Mucosa of stomach (tissue), 1 donor: Measurements from ENCODE around the gene CUL7.
"Not testable (repeated sequence)": the region's sequence is repeated elsewhere in the genome, so short reads cannot be mapped to it uniquely, and the experiment has no call there.

Source experiments
- H3K27me3 ChIP-seq: one replicate; pipeline ENCODE4 v1.7.0; 2013; ENCODE audit warnings: mild to moderate bottlenecking, low read length; ENCODE audit not compliant: control insufficient read depth, insufficient read depth
- H3K36me3 ChIP-seq: one replicate; pipeline ENCODE4 v1.7.0; 2013; ENCODE audit warnings: low read length; ENCODE audit not compliant: control insufficient read depth, insufficient read depth
- H3K4me1 ChIP-seq: one replicate; pipeline ENCODE4 v1.7.0; 2013; ENCODE audit warnings: mild to moderate bottlenecking, low read length; ENCODE audit not compliant: control insufficient read depth, insufficient read depth
- H3K4me3 ChIP-seq: one replicate; pipeline ENCODE4 v1.7.0; 2013; ENCODE audit warnings: low read length
- H3K9ac ChIP-seq: one replicate; pipeline ENCODE4 v1.7.0; 2013; ENCODE audit warnings: mild to moderate bottlenecking, low read length, moderate library complexity
- H3K9me3 ChIP-seq: one replicate; pipeline ENCODE4 v1.7.0; 2013; ENCODE audit warnings: mild to moderate bottlenecking, low read length, moderate library complexity; ENCODE audit not compliant: control insufficient read depth
- donor health status: Pancreatic carcinoma.

The CUL7 gene

DNA sequence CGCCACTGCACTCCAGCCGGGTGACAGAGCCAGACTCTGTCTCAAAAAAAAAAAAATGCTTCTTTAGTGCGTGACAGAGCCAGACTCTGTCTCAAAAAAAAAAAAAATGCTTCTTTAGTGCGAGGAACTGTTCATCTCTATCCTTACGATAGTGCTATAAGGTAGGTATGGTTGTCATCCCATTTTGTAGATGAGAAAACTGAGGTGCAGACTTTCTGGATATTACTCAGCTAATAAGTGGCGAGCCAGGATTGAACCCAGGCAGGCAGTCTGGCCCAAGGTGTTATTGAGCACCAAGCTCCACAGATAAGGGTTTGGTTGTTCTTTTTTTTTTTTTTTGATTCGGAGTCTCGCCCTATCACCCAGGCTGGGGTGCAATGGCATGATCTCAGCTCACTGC is 51.8 kb downstream of the CUL7 start:
- Histone ChIP-seq H3K27me3 (no peaks in the 10 kb centered on the region), H3K9ac (no peak overlapping the region), H3K9me3 (no peaks in the 10 kb centered on the region), H3K36me3 (no peaks in the 10 kb centered on the region), H3K4me3 (no peak overlapping the region), H3K4me1 (no peaks in the 10 kb centered on the region)

DNA sequence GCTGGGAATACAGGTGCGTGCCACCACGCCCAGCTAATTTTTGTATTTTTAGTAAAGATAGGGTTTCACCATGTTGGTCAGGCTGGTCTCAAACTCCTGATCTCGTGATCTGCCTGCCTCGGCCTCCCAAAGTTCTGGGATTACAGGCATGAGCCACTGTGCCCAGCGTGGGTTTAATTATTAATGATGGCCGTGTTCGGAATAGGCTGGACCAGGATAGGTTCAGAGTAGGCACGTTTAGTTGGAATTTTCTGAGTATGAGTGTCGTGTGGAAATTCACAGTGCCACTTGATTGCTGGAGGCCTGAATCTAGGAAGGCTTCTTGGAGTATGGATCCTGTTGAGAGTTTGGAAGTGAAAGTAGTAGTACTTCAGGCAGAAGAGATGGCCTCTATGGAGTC is 55.4 kb downstream of the CUL7 start:
- H3K4me1 ChIP-seq, H3K9ac ChIP-seq, H3K9me3 ChIP-seq, H3K27me3 ChIP-seq, H3K36me3 ChIP-seq, H3K4me3 ChIP-seq: not testable (repeated sequence)

DNA sequence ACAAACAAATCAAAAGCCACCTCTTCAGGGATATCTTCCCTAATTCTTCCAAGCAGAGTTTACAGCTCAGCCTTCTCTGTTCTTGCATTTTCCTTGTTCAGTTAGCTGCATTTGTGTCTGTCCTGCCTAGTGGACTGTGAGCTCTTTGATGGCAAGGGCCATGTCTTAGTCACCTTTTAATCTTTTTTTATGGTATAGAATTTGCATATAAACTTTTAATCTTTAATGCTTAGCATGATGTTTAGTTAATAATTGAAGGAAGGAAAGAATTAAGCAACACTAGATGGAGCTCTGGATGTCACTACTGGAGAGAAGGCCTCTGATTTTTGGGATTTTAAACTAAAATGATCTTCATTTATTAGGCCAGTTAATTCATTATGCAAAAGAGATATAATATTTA is 57.1 kb downstream of the CUL7 start:
- Histone ChIP-seq H3K36me3 (no peaks in the 10 kb centered on the region), H3K4me1 (no peaks in the 10 kb centered on the region), H3K9ac (no peak overlapping the region), H3K27me3 (no peaks in the 10 kb centered on the region), H3K4me3 (no peak overlapping the region), H3K9me3 (no peaks in the 10 kb centered on the region)

DNA sequence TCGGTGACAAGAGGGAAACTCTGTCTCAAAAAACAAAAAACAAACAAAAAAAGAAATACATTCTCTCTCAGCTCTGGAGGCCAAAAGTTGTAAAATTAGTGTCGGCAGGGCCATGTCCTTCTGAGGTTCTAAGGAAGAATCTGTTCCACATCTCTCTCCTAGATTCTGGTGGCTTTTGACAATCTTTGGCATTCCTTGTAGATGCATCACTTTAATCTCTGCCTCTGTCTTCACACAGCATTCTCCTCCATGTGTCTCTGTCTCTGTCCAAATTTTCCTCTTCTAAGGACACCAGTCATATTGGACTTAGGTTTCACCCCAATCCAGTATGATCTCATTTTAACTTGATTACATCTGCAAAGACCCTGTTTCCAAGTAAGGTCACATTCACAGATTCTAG is 60.2 kb downstream of the CUL7 start:
- Histone ChIP-seq H3K9ac (no peak overlapping the region), H3K27me3 (no peaks in the 10 kb centered on the region), H3K9me3 (no peaks in the 10 kb centered on the region), H3K36me3 (peaks cover 4% of the 10 kb centered on the region), H3K4me1 (no peaks in the 10 kb centered on the region), H3K4me3 (no peak overlapping the region)

DNA sequence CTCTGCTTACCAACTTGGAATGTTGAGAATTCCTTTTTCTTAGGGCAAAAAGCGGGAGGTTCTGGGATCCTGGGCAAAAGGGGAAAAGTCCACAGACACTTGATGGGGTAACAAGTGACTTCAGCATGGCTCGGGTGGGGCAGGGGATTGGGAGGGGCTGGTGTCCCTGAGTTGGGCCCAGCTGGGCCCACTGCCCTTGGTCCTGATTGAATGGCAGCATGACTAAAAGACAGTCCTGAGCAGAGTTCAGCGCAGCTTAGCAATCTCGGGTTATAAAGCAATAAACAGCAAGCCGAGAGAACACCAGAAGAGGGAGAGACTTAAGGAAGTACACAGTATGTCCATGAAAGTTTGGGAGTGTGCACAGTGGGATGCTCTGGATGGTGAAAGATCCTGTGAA is 63.7 kb downstream of the CUL7 start:
- Histone ChIP-seq H3K9ac (no peak overlapping the region), H3K27me3 (no peaks in the 10 kb centered on the region), H3K36me3 (peaks cover 4% of the 10 kb centered on the region), H3K4me1 (peaks cover 11% of the 10 kb centered on the region), H3K4me3 (no peak overlapping the region), H3K9me3 (no peaks in the 10 kb centered on the region)

DNA sequence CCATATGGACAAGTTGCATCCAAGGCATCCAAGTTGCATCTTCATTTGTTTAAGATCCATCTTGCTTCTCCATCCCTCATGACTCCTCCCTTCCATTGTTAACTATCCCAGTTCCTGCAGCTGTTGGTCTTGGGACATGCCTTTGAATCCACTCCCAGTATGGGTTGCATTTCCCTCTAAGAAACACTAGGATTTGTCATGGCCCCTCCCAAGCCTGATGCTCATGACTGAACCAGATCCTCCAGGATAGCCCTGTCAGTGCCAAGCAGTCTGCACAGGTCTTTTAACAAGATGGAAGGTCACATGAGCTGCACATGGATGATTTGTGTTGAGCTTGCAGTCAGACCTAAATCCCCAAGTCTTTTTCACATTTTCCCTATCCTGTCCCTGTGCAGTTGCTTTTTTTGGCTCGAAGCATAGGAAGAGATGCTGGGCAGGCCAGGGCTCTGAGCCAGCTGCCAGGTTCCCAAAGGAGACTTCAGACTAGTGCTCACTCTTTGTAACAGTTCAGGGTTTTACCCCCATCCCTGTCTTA is 65.1 kb downstream of the CUL7 start:
- Histone ChIP-seq H3K4me3 (no peak overlapping the region), H3K27me3 (no peaks in the 10 kb centered on the region), H3K9ac (no peak overlapping the region), H3K9me3 (no peaks in the 10 kb centered on the region), H3K4me1 (peaks cover 15% of the 10 kb centered on the region), H3K36me3 (peaks cover 4% of the 10 kb centered on the region)
